Daoy (cell line): ENCODE data around the gene CCDC158. TPM values are rescaled to one million over a fixed set of nuclear protein-coding genes. Genes with fewer than 3 reads are reported as not detected.

Experiments
- DNase-seq: peaks from one replicate; pipeline ENCODE4 v3.0.0-alpha.2; 2015; ENCODE audit warnings: low read depth
- total RNA-seq: library from RNA; depleted of rRNA; stranded (reverse); fragments of >200 nt; shearing (Covaris generic); gene quantifications from 2 replicates; pipeline ENCODE4 v1.2.3, GENCODE V29; 2014; rRNA removed

CCDC158 gene
- total RNA-seq, 1 experiment from 2014 or later = not detected

DNA sequence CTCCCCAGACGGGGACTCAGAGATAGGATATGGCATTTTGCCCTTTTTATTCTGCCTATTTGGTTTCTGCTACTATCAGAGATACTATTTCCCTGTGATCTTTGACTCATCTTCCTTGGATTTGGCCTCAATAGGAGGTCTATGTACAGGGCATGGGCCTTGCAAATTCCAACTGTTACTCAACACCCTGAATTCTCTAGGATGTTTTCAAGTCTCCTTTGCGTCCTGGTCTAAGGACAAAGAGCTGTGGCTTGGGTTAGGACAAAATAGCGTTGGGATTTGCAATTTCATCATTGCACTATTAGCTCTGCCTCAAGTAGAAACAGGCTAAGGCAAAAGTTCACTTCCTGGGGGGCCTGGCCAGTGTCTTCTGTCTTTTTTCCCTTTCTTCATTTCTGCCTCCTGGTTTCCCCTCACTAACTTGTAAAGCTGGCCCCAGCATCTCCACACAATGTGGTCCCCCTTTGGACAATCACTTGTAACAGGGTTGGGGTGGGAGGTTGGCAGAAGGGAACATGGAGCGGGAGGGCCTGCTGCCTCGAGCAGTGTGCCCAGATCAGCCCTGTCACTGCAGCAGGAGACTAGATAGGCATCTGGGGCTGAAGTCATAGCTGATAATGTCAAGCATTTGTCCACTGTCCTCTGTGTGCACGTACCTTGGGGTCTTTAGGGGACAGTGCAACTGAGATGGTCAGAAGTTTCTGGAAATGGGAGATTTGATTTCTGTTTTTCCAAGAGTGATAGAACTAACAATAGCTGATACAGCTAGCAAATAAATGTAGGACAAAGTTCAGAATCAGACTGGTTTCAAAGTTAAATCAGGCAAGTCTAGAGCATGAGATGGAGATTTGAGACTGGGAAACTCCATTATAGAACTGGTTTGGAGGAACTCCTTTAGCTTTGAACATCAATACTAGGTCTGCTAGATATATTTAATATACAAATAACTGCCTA, 140.2 kb downstream of the CCDC158 start:
- DNase-seq = no peak

DNA sequence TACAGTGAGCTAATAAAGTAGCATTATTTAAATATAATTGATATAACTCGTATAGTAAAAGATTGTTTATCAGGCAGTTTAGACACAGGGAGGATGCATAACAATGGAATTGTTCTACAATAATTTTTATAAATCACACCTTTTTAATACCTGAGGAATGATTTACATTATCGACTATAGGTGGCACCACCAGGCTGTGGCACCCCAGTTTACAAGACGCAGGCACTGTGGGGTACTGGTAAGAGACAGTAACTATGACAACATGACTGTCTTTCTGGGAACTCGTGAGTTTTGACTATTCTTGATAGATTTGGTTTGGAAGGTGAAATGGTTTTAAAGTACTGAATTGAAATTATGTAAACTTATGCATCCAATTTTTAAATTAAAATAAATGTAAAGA, 141.5 kb downstream of the CCDC158 start:
- peak; percentile 3 for DNase-seq

DNA sequence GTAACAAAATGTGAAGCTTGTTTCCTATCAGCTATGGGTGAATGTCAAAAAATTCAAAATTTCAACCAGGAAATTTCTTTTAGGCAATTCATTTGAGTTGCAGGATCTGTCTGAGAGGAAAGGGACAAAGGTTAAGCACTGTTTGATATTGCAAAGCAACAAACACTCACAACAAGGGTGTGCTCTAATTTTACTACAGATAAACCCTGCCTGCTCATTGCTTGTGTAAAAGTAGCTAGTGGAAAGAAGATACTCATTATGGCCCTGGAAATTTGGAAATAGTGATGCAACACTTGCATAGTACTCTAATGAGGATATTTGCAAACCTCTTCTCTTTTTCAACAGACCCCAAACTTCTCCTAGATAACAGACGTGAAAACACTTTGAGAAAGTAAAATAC, 142.4 kb downstream of the CCDC158 start:
- DNase-seq = no peak

DNA sequence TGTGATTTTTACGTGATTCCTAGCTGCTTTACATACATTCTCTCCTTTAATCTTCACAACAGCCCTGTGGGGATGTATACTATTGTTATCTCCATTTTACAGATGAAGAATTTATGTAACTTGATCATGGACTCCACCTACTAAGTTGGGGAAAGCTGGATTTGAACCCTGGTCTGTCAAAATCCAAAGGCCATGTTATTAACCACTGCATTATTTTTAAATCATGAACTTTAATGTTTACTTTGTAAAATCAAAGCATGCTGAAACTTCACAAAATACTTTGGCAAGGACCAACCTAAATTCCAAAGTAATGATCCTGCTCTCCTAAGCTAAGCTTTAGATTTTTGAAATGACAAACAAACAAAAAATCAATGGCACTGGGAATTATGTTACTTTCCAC, 143.3 kb downstream of the CCDC158 start:
- no peak for DNase-seq

DNA sequence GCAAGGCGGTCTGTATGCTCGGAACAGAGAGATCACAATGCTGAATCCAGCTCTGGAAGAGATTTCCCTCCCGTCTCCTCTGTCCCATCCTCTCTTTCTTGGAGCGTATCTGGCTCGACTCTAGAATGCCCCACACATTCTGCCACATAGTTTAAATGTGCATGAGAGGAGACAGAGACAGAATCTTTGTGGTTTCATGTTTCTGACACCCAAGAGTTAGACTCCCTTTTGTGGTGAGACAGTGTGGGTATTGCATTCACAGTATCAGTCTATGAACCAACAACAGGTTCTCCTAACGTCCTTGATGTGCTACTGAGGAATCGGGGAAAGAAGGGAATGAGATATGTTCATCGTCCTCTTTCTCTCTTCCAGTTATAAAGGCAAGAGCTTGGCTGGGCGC, 144.1 kb downstream of the CCDC158 start:
- no peak for DNase-seq

DNA sequence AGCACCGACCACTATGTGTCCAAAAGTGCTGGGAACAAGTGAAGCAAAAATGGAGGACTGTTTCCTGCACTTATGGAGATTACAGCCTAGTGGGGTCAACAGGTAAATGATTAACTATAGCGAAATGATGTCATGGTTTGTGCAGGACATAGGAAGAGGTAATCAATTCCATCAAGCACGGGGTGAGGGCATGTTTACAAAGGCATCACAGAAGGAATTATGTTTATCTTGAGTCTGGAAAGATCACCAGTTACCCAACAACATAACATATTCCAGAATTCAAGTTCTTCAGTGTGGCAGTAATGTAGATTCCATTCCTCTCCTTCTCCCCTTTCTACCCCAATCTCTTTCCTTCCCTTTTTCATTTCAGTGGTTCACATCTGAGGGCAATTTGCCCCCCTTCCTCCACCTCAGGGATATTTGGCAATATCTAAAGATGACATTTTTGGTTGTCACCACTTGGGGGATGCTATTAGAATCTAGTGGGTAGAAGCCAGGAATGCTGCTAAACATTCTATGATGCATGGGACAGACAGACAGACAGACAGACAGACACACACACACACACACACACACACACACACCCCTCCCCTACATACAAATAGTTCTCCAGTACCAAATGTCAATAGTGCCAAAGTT, 145.3 kb downstream of the CCDC158 start:
- no peak for DNase-seq

DNA sequence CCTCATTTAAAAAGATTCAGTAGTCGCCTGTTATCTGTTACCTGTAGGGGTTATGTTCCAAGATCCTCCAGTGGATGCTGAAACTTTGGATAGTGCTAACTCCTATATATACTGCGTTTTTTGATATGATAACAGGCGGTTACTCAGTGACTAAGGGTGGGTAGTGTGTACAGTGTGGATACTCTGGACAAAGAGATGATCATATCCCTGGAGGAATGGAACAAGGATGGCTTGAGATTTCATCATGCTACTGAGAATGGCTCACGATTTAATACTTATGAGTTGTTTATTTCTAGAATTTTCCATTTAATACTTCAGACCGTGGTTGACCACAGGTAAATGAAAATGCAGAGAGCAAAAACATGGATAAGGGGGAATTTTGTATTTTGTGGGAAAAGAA, 147.9 kb downstream of the CCDC158 start:
- DNase-seq = no peak

DNA sequence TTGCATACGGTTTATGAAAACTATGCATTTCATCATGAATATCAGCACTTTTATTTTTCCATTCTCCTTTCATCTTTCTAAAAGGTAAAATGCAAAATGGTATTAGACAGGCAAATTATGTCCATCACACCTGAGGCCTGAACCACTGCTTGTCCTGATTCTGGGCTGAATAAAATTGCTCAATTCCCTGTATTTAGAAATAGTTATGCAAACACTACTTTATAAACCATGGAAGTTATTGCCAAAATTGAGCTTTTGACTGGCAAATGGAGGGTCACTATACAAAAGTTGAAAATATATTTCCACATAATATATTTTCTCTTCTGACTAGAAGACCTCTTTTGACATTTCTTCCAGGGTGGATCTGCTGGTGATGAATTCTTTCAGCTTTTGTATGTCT, 148.4 kb downstream of the CCDC158 start:
- DNase-seq = no peak

DNA sequence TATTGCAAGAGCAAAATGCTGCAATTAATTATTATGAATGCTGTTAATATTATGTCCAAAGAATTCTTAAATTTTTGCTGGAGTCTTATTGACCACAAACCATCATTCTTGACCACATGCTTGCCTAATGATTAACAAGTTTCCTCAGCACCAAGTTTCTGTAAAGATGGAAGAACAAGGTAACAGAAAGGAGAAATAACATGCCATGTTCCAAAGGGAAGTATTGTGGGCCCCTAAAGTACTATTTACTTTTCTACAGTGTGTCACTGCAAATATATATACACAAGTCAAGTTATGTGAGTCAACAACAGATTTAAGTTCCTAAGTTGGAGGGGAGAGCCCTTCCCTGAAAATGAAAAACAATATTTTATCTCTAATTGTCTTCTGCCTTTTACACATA, 148.9 kb downstream of the CCDC158 start:
- no peak for DNase-seq

DNA sequence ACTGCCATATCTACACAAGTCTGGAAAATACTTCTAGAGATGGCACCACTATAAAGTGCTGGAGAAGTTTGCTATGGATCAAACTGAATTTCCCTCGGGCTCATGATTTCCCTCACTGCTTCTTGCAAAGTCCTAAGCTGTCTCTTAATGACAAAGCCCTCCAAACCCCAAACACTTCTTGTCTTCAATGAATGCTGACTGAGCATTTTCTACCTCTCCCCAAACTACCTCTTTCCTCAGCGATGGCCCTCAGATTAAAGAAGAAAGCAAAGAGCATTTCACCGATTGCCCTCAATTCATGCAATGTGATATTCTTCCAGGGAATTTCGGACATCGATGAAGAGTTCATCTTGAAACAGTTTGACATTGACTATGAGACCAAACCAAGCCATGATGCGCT, 149.7 kb downstream of the CCDC158 start:
- DNase-seq = no peak

DNA sequence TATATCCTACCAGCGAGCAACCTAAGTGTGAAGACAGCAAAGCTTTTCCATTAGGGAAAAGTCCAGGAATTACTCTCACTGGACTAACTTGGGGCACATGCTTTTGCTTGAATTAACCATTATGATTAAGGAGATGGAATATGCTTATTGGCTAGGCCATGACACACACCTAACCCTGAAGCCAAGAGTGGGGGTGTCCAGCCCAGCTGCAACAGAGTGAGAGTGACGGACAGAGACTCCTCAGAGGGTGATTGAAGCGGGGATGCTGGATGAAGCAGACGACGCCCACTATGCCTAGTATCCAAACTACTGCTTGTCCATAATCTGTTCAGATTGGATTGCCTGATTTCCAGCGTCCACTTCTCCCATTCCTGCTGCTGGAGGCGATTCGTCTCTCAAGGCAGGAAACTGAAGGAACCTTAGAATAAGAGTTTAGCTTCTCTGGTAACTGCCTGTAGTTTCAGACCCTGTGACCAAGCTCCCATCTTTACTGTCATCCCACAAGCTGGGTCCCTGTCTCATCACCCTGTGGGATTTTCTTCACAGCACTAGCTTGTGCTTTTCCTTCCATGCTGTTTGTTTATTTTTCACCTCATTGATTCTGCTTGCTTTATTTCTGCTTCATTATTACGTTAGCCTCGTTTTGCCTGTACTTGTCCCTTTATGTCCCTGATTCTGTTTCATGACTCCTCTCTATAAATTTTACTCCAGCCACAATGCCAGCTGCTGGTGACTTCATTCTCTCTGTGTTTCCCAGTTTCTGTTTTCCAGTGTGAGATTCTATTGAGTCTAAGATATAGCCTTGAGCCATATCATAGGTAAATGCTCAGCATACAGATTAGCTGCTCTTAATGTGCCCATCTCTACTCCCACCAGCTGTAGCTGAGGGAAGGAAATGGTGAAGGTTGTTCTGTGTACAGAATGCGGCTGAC, 150.4 kb downstream of the CCDC158 start:
- no peak for DNase-seq

DNA sequence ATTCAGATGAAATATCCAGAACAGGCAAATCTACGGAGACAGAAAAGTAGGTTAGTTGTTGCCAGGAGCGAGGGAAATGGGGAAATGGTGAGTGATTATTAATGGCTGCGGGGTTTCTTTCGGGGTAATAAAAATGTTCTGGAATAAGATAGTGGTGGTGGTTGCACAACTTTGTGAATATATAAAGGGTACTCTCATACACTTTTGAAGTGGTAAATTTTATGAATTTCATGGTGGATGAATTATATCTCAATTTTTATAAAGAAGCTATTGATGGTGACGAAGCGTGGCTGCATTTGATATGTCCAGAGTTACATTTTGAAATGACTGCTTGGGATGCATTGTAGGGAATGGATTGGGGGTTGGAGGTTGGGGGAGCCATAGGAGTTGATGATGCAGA, 153.1 kb downstream of the CCDC158 start:
- no peak for DNase-seq

DNA sequence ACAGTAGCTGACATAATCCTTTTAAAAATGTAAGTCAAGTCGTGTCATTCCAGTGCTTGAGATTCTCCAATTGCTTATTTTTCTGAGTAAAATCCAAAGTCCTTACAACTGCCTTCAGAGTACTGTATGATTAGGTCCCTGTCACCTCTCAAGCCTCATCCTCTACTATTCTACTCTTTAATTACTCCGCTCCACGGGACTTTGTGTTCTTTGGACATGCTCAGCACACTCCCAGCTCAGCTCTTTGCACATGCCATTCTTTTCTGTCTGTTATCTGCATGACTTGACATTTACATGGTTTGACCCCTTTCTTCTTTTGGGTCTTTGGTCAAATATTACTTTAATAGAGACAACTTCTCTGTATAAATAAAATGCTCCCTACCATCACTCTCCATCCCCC, 154.3 kb downstream of the CCDC158 start:
- DNase-seq = no peak

DNA sequence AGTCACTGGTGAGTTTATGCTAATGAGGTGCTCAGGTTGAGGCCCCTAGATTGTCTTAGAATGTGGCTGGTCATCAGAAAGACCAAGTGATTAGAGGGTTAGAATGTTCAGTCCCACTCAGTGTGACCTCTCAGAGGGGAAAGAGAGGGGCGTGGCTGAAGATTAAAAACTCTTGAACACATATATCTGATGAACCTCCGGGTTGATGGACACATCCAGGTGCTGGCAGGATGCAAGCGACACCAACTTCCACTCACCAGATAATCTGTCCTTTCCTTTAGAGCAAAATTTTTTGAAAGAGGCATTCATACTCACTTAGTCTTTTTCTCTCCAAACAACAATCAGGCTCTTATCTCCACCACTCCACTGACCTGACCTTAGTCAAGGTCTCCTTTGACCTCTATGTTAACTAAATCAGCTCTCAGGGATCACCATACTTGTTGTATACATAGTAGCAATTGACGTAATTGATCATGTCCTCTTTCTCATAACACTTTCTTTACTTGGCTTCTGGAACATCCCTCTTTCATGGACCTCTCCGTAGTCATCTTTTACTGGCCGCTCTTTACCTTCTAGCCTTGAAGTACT, 155.2 kb downstream of the CCDC158 start:
- DNase-seq = no peak

Other genes with a start within 250 kb of the CCDC158 start
- 22.7 and 25.7 TPM in 2 replicates for gene SCARB2, start 207.3 kb downstream of the CCDC158 start, total RNA-seq
- gene FAM47E, start 169.4 kb downstream of the CCDC158 start, total RNA-seq = 0.11 and 2.8 TPM in 2 replicates
- gene STBD1, start 114.4 kb downstream of the CCDC158 start, total RNA-seq = 0.57 and 1.8 TPM in 2 replicates
- gene SHROOM3, start 14.1 kb upstream of the CCDC158 start, total RNA-seq = 8.2 and 10.2 TPM in 2 replicates